GM23248 (cell line): ENCODE data around the gene CMYA5. TPM values are rescaled to one million over a fixed set of nuclear protein-coding genes. Genes with fewer than 3 reads are reported as not detected.
A peak's percentile ranks its signal among the peaks of the same experiment; 100 is the strongest.

Source experiments
- DNase-seq: peaks from one replicate; pipeline ENCODE4 v3.0.0-alpha.2; 2015
- H2AFZ ChIP-seq: fragments of 200-600 bp; sonication (generic); 2 replicates; pipeline ENCODE4 v1.6.1; 2016; ENCODE audit warnings: antibody characterized with exemption
- H3F3A ChIP-seq: fragments of 200-600 bp; sonication (generic); 2 replicates; pipeline ENCODE4 v1.6.1; 2016; ENCODE audit warnings: mild to moderate bottlenecking, antibody characterized with exemption, mixed run types; ENCODE audit not compliant: insufficient read depth
- H3K27ac ChIP-seq: fragments of 200-600 bp; sonication (generic); 2 replicates; pipeline ENCODE4 v1.5.1; 2016; ENCODE audit warnings: mild to moderate bottlenecking
- H3K27me3 ChIP-seq: fragments of 200-600 bp; sonication (generic); replicated peaks from 2 replicates; pipeline ENCODE4 v1.6.1; 2016; ENCODE audit warnings: mild to moderate bottlenecking; ENCODE audit not compliant: insufficient read depth
- H3K36me3 ChIP-seq: fragments of 200-600 bp; sonication (generic); 2 replicates; pipeline ENCODE4 v1.6.1; 2016; ENCODE audit warnings: low read depth, mild to moderate bottlenecking
- H3K4me1 ChIP-seq: fragments of 200-600 bp; sonication (generic); 2 replicates; pipeline ENCODE4 v1.6.1; 2016; ENCODE audit warnings: mild to moderate bottlenecking; ENCODE audit not compliant: insufficient read depth
- H3K4me2 ChIP-seq: fragments of 200-600 bp; sonication (generic); one replicate; pipeline ENCODE4 v1.6.1; 2016; ENCODE audit warnings: mild to moderate bottlenecking; ENCODE audit not compliant: unreplicated experiment
- H3K4me3 ChIP-seq: fragments of 200-600 bp; sonication (generic); 2 replicates; pipeline ENCODE4 v1.5.1; 2016; ENCODE audit warnings: mild to moderate bottlenecking
- H3K79me2 ChIP-seq: fragments of 200-600 bp; sonication (generic); 2 replicates; pipeline ENCODE4 v1.6.1; 2016; ENCODE audit warnings: mild to moderate bottlenecking; ENCODE audit not compliant: insufficient read depth
- H3K9ac ChIP-seq: fragments of 200-600 bp; sonication (generic); 2 replicates; pipeline ENCODE4 v1.6.1; 2016; ENCODE audit warnings: mild to moderate bottlenecking
- H3K9me2 ChIP-seq: fragments of 200-600 bp; sonication (generic); 2 replicates; pipeline ENCODE4 v1.6.1; 2016; ENCODE audit warnings: mixed run types, mild to moderate bottlenecking, moderate library complexity; ENCODE audit not compliant: insufficient read depth
- H3K9me3 ChIP-seq: fragments of 200-600 bp; sonication (generic); one replicate; pipeline ENCODE4 v1.6.1; 2017; ENCODE audit warnings: low read depth
- H4K20me1 ChIP-seq: fragments of 200-600 bp; sonication (generic); 2 replicates; pipeline ENCODE4 v1.6.0; 2016; ENCODE audit not compliant: insufficient read depth
- EZH2 ChIP-seq: fragments of 200-600 bp; sonication (generic); IDR thresholded peaks from 2 replicates; pipeline ENCODE4 v1.6.1; 2018; ENCODE audit warnings: antibody characterized with exemption, mild to moderate bottlenecking; ENCODE audit not compliant: insufficient read depth, poor library complexity, severe bottlenecking
- EZH2phosphoT487 ChIP-seq: fragments of 200-600 bp; sonication (generic); IDR thresholded peaks from 2 replicates; pipeline ENCODE4 v1.6.1; 2018; ENCODE audit warnings: antibody characterized with exemption, moderate library complexity, mild to moderate bottlenecking, low read depth; ENCODE audit not compliant: insufficient read depth
- WGBS, 2 experiments: methylation state at CpG; one replicate each; pipeline ENCODE4 v1.1.6; 2015 to 2017; ENCODE audit warnings: low lambda C conversion rate in 2 of 2, low coverage in 1 of 2; ENCODE audit errors: missing lambda C conversion rate in 2 of 2; 5-methylcytosine and 5-hydroxymethylcytosine counted together
- in situ Hi-C: fragments of 300-500 bp; cut with MboI; formaldehyde crosslinking; loops from 2 replicates; pipeline ENCODE4 v1.15.0; 2020
- polyA plus RNA-seq: library from polyadenylated mRNA; unstranded; fragments of >200 nt; fragmentation: Nextera tagmentation; extraction: Ambion mirVana; gene quantifications from 2 replicates; pipeline ENCODE4 v1.2.1, GENCODE V29; 2016
- total RNA-seq: library from RNA; depleted of rRNA; stranded (reverse); fragments of >200 nt; shearing (Covaris generic); gene quantifications from 2 replicates; pipeline ENCODE4 v1.2.3, GENCODE V29; 2014

CMYA5 gene
- total and polyA plus RNA-seq, 2 experiments from 2014 or later: 0.36 to 0.97 TPM

- Histone ChIP-seq H3K36me3 (no peaks in the 10 kb centered on the region), H2AFZ (no peak overlapping the region), H3K27ac (no peak overlapping the region), H3K4me2 (no peak overlapping the region), H3K79me2 (no peaks in the 10 kb centered on the region), H3K4me1 (0 out of 2 replicates have a peak, but pooled peaks cover 5% of the 10 kb centered on the region), H3K9me3 (no peaks in the 10 kb centered on the region), H3K27me3 (no peaks in the 10 kb centered on the region), H3K9ac (no peak overlapping the region), H3K9me2 (no peaks in the 10 kb centered on the region), H4K20me1 (no peaks in the 10 kb centered on the region), H3F3A (no peaks in the 10 kb centered on the region), H3K4me3 (no peak overlapping the region)
- 69 to 71% methylated on average over 7 of the region's 7 CpGs for WGBS, 2 experiments
- in situ Hi-C loops: no loop called here
- no peak for DNase-seq
- TF ChIP-seq EZH2phosphoT487 (no peak), EZH2 (no peak)
Observed at GRCh38 chr5:79713727-79714126, 24.1 kb downstream of the CMYA5 start.

- DNase-seq: no peak
- Histone ChIP-seq H3K4me2 (no peak overlapping the region), H3K4me3 (no peak overlapping the region), H3K27ac (no peak overlapping the region), H3K9me2 (no peaks in the 10 kb centered on the region), H3K79me2 (no peaks in the 10 kb centered on the region), H2AFZ (no peak overlapping the region), H3K9me3 (peaks cover 3% of the 10 kb centered on the region), H3F3A (no peaks in the 10 kb centered on the region), H3K27me3 (no peaks in the 10 kb centered on the region), H3K4me1 (0 out of 2 replicates have a peak, but pooled peaks cover 5% of the 10 kb centered on the region), H4K20me1 (no peaks in the 10 kb centered on the region), H3K36me3 (no peaks in the 10 kb centered on the region), H3K9ac (no peak overlapping the region)
- WGBS, 2 experiments: 42 to 45% methylated on average over 1 of the region's 1 CpG
- TF ChIP-seq EZH2 (no peak), EZH2phosphoT487 (no peak)
- in situ Hi-C loops: no loop called here
Observed at GRCh38 chr5:79716839-79717238, 27.2 kb downstream of the CMYA5 start.

- no peaks in the 10 kb centered on the region for H4K20me1 ChIP-seq
- H3K4me1 ChIP-seq: 0 out of 2 replicates have a peak, but pooled peaks cover 5% of the 10 kb centered on the region
- no peaks in the 10 kb centered on the region for H3K9me2 ChIP-seq
- no peaks in the 10 kb centered on the region for H3K79me2 ChIP-seq
- H3F3A ChIP-seq: no peaks in the 10 kb centered on the region
- no peaks in the 10 kb centered on the region for H3K27me3 ChIP-seq
- peaks cover 3% of the 10 kb centered on the region for H3K9me3 ChIP-seq
- H3K27ac ChIP-seq: no peak overlapping the region
- no peak overlapping the region for H3K4me2 ChIP-seq
- no peak overlapping the region for H3K4me3 ChIP-seq
- H2AFZ ChIP-seq: no peak overlapping the region
- peak; percentile 5 for DNase-seq
- in situ Hi-C loops: no loop called here
- H3K36me3 ChIP-seq: no peaks in the 10 kb centered on the region
- no peak for TF ChIP-seq EZH2
- TF ChIP-seq EZH2phosphoT487: no peak
- H3K9ac ChIP-seq: no peak overlapping the region
Observed at GRCh38 chr5:79720096-79720495, 30.5 kb downstream of the CMYA5 start.

- no peak overlapping the region for H3K27ac ChIP-seq
- no peak overlapping the region for H3K9ac ChIP-seq
- in situ Hi-C loops: no loop called here
- no peaks in the 10 kb centered on the region for H3K79me2 ChIP-seq
- 55% methylated on average over 14 of the region's 14 CpGs for WGBS, 2 experiments
- no peaks in the 10 kb centered on the region for H4K20me1 ChIP-seq
- no peak overlapping the region for H2AFZ ChIP-seq
- no peaks in the 10 kb centered on the region for H3K27me3 ChIP-seq
- H3K4me2 ChIP-seq: no peak overlapping the region
- TF ChIP-seq EZH2 (no peak), EZH2phosphoT487 (no peak)
- DNase-seq: peak; percentile 52
- H3K36me3 ChIP-seq: no peaks in the 10 kb centered on the region
- H3K9me2 ChIP-seq: no peaks in the 10 kb centered on the region
- H3K4me3 ChIP-seq: no peak overlapping the region
- H3F3A ChIP-seq: no peaks in the 10 kb centered on the region
- peaks cover 5% of the 10 kb centered on the region; the same call in 1 of the 2 replicates for H3K4me1 ChIP-seq
- H3K9me3 ChIP-seq: no peaks in the 10 kb centered on the region
Observed at GRCh38 chr5:79727451-79728355, 38.1 kb downstream of the CMYA5 start.
